HepG2 (cell line): ENCODE measurements around the gene NID2. TPM values are rescaled to one million over a fixed set of nuclear protein-coding genes. Genes with fewer than 3 reads are reported as not detected.

Experiments
- ATAC-seq: fragments of 200-7000 bp; cut with Tn5 transposase; 3 replicates; pipeline ENCODE4 v1.9.1; 2020; ENCODE audit warnings: mild to moderate bottlenecking, moderate library complexity
- BruUV-seq: library from RNA; stranded (reverse); fragments of 400-500 nt; replicated peaks from 2 replicates; lab custom pipeline; 2021; lab: Mats Ljungman, UMichigan
- CTCF ChIA-PET: fragments of 300-600 bp; formaldehyde crosslinking; extraction: SDS; loops from one replicate; lab custom pipeline; 2021; ENCODE audit warnings: low total read pairs, inconsistent platforms, low intra/inter-chr PET ratio; lab: Yijun Ruan, JAX
- POLR2A ChIA-PET: fragments of 350-600 bp; sonication (Branson Sonifier 250); formaldehyde crosslinking; loops from one replicate; lab custom pipeline; 2020; ENCODE audit warnings: antibody characterized with exemption, inconsistent platforms; lab: Yijun Ruan, JAX
- DNase-seq: peaks from one replicate; pipeline ENCODE4 v3.0.0-alpha.2; 2015; ENCODE audit warnings: low spot score
- FAIRE-seq: peaks from 3 replicates; lab custom pipeline; 2011; peaks lifted over from hg19 to GRCh38; lab: Jason Lieb, UNC
- H2AFZ ChIP-seq: one replicate; pipeline ENCODE4 v1.6.1; 2011; ENCODE audit warnings: low read length, inconsistent platforms
- H3K27ac ChIP-seq: fragments of 300-600 bp; 3 replicates; pipeline ENCODE4 v1.8.0; 2011; ENCODE audit warnings: mixed run types, mild to moderate bottlenecking, mixed read lengths, low read length, inconsistent platforms; ENCODE audit not compliant: insufficient read depth; ENCODE audit errors: extremely low read length
- H3K27me3 ChIP-seq, 2 experiments: fragments of 200-600 bp in 1 of 2; 2 replicates in 1 of 2; 3 replicates in 1 of 2; pipeline versions ENCODE4 v1.6.0 to v1.8.0; 2011; ENCODE audit warnings: low read length in 2 of 2, mild to moderate bottlenecking in 2 of 2, moderate library complexity in 2 of 2, inconsistent platforms in 1 of 2; ENCODE audit not compliant: insufficient read depth in 2 of 2, control insufficient read depth in 1 of 2
- H3K36me3 ChIP-seq, 2 experiments: fragments of 200-600 bp in 1 of 2; replicated peaks in 1 of 2; 2 replicates in 1 of 2; 3 replicates in 1 of 2; pipeline versions ENCODE4 v1.5.1 to v1.8.0; 2011; ENCODE audit warnings: low read length in 2 of 2, inconsistent platforms in 1 of 2; ENCODE audit not compliant: insufficient read depth in 2 of 2, control insufficient read depth in 1 of 2
- H3K4me1 ChIP-seq: 2 replicates; pipeline ENCODE4 v1.5.1; 2012; ENCODE audit warnings: low read length, inconsistent platforms; ENCODE audit not compliant: insufficient read depth
- H3K4me2 ChIP-seq: 2 replicates; pipeline ENCODE4 v1.6.0; 2011; ENCODE audit warnings: low read depth, low read length, inconsistent platforms
- H3K4me3 ChIP-seq, 3 experiments: fragments of 200-600 bp in 1 of 3; sonication (generic), shearing (Covaris generic) in 1 of 3; replicated peaks in 1 of 3; 2 replicates each; pipeline ENCODE4 v1.5.1; 2011 to 2016; ENCODE audit warnings: low read length in 3 of 3, inconsistent platforms in 2 of 3, low read depth in 2 of 3, mild to moderate bottlenecking in 2 of 3, control low read depth in 1 of 3, mixed read lengths in 1 of 3; ENCODE audit not compliant: insufficient read depth in 1 of 3
- H3K79me2 ChIP-seq: one replicate; pipeline ENCODE4 v1.6.1; 2011; ENCODE audit warnings: low read length, inconsistent platforms; ENCODE audit not compliant: insufficient read depth
- H3K9ac ChIP-seq: 2 replicates; pipeline ENCODE4 v1.6.0; 2011; ENCODE audit warnings: mild to moderate bottlenecking, low read depth, low read length, inconsistent platforms; ENCODE audit not compliant: insufficient read depth
- H3K9me3 ChIP-seq: 2 replicates; pipeline ENCODE4 v1.5.1; 2012; ENCODE audit warnings: mild to moderate bottlenecking, low read length
- H4K20me1 ChIP-seq: 2 replicates; pipeline ENCODE4 v1.6.0; 2011; ENCODE audit warnings: inconsistent platforms, mild to moderate bottlenecking, low read length, moderate library complexity; ENCODE audit not compliant: insufficient read depth
- ATF7 ChIP-seq, 2 experiments: fragments of 450-650 bp in 1 of 2; sonication (generic) in 1 of 2; formaldehyde crosslinking in 1 of 2; IDR thresholded peaks; 2 replicates each; pipeline versions ENCODE4 v1.4.0 to v1.6.1; 2016 to 2020; ENCODE audit warnings: antibody characterized with exemption in 1 of 2, mild to moderate bottlenecking in 1 of 2, missing genetic modification reagents in 1 of 2
- CREB1 ChIP-seq, 2 experiments: fragments of 450-650 bp in 1 of 2; IDR thresholded peaks; 2 replicates each; pipeline ENCODE4 v1.6.1; 2016 to 2017; ENCODE audit warnings: control low read depth in 1 of 2, mild to moderate bottlenecking in 1 of 2, missing compliant biosample characterization in 1 of 2, missing genetic modification characterization in 1 of 2
- CTCF ChIP-seq: sonication (generic); formaldehyde crosslinking; IDR thresholded peaks from 2 replicates; pipeline ENCODE4 v1.5.0; 2020; ENCODE audit warnings: mild to moderate bottlenecking, missing genetic modification reagents, moderate library complexity
- MAFK ChIP-seq, 2 experiments: IDR thresholded peaks in 1 of 2; conservative IDR thresholded peaks in 1 of 2; 2 replicates each; pipeline ENCODE4 v1.6.1; 2011; ENCODE audit warnings: improper control_type of control experiment in 2 of 2, low read length in 2 of 2
- NFYC ChIP-seq: IDR thresholded peaks from 2 replicates; pipeline ENCODE4 v1.6.1; 2016; ENCODE audit warnings: missing genetic modification reagents, missing compliant biosample characterization
- PRMT3 ChIP-seq: sonication (generic); formaldehyde crosslinking; IDR thresholded peaks from 2 replicates; pipeline ENCODE4 v1.8.1; 2022; ENCODE audit warnings: low read depth, mild to moderate bottlenecking, moderate library complexity, missing genetic modification reagents, borderline replicate concordance
- RNF2 ChIP-seq: fragments of 450-650 bp; conservative IDR thresholded peaks from 2 replicates; pipeline ENCODE4 v1.6.1; 2016; ENCODE audit warnings: low read depth
- TBL1XR1 ChIP-seq: fragments of 150-350 bp; IDR thresholded peaks from 2 replicates; pipeline ENCODE4 v1.6.1; 2014; ENCODE audit warnings: borderline replicate concordance, low read length; ENCODE audit not compliant: partially characterized antibody
- ZNF569 ChIP-seq: sonication (generic); formaldehyde crosslinking; IDR thresholded peaks from 2 replicates; pipeline ENCODE4 v1.5.0; 2020; ENCODE audit warnings: mild to moderate bottlenecking, missing genetic modification reagents, moderate library complexity, borderline replicate concordance
- WGBS: methylation state at CpG from one replicate; pipeline ENCODE4 v1.1.6; 2017; ENCODE audit warnings: low lambda C conversion rate; 5-methylcytosine and 5-hydroxymethylcytosine counted together
- in situ Hi-C: cut with HindIII; loops from 2 replicates; pipeline ENCODE4 v1.10.0; 2017; ENCODE audit warnings: low pct_unique_long_range_greater_than_20kb; ENCODE audit not compliant: extremely low pct_ligation_motif_present
- intact Hi-C: fragments of 100-400 bp; cut with micrococcal nuclease; formaldehyde crosslinking; loops from one replicate; pipeline ENCODE4 v1.10.0; 2022; ENCODE audit not compliant: unreplicated experiment
- polyA plus RNA-seq, 8 experiments: library from polyadenylated mRNA; depleted of rRNA in 3 of 8; stranded (reverse) in 7 of 8; unstranded in 1 of 8; fragments of >200 nt; fragmentation: Illumina TruSeq in 4 of 8; extraction: Trizol in 4 of 8; gene quantifications; 2 replicates each; pipeline versions ENCODE4 v1.2.1 to v1.2.3, GENCODE V29; 2011 to 2016; ENCODE audit warnings: low read depth in 4 of 8, missing spikeins in 1 of 8, mixed read lengths in 1 of 8; ENCODE audit not compliant: insufficient read depth in 1 of 8
- total RNA-seq, 5 experiments: library from RNA; depleted of rRNA; stranded (reverse); fragments of >200 nt; fragmentation: Illumina TruSeq; extraction: Trizol; gene quantifications; 2 replicates each; pipeline ENCODE4 v1.2.3, GENCODE V29; 2016; ENCODE audit warnings: low read depth in 1 of 5

NID2 gene
- total and polyA plus RNA-seq, 2 of the 13 experiments (the other 11 are each of a cell fraction or from before 2014, with no cell fraction given), result 0.11 TPM; not detected in 1

GRCh38 chr14:52112336-52113018, 43.6 kb upstream of the NID2 start:
- intact Hi-C loops (no loop called here), in situ Hi-C loops (no loop called here)
- no peak for ATAC-seq
- no peaks in the 10 kb centered on the region; a peak in 1 of 5 replicates for H3K27me3 ChIP-seq
- H4K20me1 ChIP-seq, result no peaks in the 10 kb centered on the region
- DNase-seq, result no peak
- no peaks in the 10 kb centered on the region for H3K9me3 ChIP-seq
- no peak for FAIRE-seq
- no peak overlapping the region for H3K4me3 ChIP-seq
- H3K4me2 ChIP-seq, result no peak overlapping the region
- H3K9ac ChIP-seq, result no peak overlapping the region
- no peak overlapping the region for H3K27ac ChIP-seq
- POLR2A ChIA-PET, result no interaction called here
- no peaks in the 10 kb centered on the region for H3K4me1 ChIP-seq
- H3K36me3 ChIP-seq, result no peaks in the 10 kb centered on the region
- no peak overlapping the region for H2AFZ ChIP-seq
- TF ChIP-seq ZNF569 (CRISPR knock-in tag) (no peak), NFYC (CRISPR knock-in tag) (no peak), PRMT3 (CRISPR knock-in tag) (no peak), CTCF (no peak), RNF2 (no peak), MAFK (conservative IDR thresholded peaks at IDR 0.05 in 1 of 2, IDR thresholded peaks at IDR 0.05 in 1 of 2; ENCODE audit: low read length in 2 of 2) (peak in 1 of 2 experiments; percentile 51; a peak in 2 of 4 replicates)
- no peaks in the 10 kb centered on the region for H3K79me2 ChIP-seq
- no TSS peak for BruUV-seq
- CTCF ChIA-PET, result no interaction called here

GRCh38 chr14:52111583-52111982, 42.7 kb upstream of the NID2 start:
- H2AFZ ChIP-seq, result no peak overlapping the region
- no peak overlapping the region for H3K27ac ChIP-seq

More at GRCh38 chr14:52111583-52111982, 42.7 kb upstream of the NID2 start:
- Histone ChIP-seq H3K4me3 (no peak overlapping the region), H4K20me1 (no peaks in the 10 kb centered on the region), H3K36me3 (no peaks in the 10 kb centered on the region), H3K27me3 (no peaks in the 10 kb centered on the region; a peak in 1 of 5 replicates), H3K4me2 (no peak overlapping the region), H3K9me3 (no peaks in the 10 kb centered on the region), H3K9ac (no peak overlapping the region), H3K4me1 (no peaks in the 10 kb centered on the region), H3K79me2 (no peaks in the 10 kb centered on the region)
- intact Hi-C loops, result no loop called here
- in situ Hi-C loops, result no loop called here
- ATAC-seq (no peak), FAIRE-seq (no peak), DNase-seq (no peak)
- TF ChIP-seq CREB1 (IDR thresholded peaks at IDR 0.05), result peak; percentile 82
- no peak for TF ChIP-seq CREB1 (CRISPR knock-in tag; IDR thresholded peaks at IDR 0.05)
- peak; percentile 39; the same call in 1 of the 2 replicates for TF ChIP-seq ATF7 (IDR thresholded peaks at IDR 0.05)
- no peak for TF ChIP-seq ATF7 (CRISPR knock-in tag; IDR thresholded peaks at IDR 0.05)
- no peak for TF ChIP-seq TBL1XR1
- WGBS, result 54% methylated on average over 4 of the region's 4 CpGs
- CTCF ChIA-PET, result no interaction called here
- BruUV-seq, result no TSS peak
- POLR2A ChIA-PET, result no interaction called here
